HuH-7 (cell line): Measurements from ENCODE around the gene ABCA7.

ENCODE experiments used
- DNase-seq: peaks from one replicate; pipeline ENCODE4 v3.0.0; 2011; ENCODE audit warnings: low spot score

The ABCA7 gene

DNA sequence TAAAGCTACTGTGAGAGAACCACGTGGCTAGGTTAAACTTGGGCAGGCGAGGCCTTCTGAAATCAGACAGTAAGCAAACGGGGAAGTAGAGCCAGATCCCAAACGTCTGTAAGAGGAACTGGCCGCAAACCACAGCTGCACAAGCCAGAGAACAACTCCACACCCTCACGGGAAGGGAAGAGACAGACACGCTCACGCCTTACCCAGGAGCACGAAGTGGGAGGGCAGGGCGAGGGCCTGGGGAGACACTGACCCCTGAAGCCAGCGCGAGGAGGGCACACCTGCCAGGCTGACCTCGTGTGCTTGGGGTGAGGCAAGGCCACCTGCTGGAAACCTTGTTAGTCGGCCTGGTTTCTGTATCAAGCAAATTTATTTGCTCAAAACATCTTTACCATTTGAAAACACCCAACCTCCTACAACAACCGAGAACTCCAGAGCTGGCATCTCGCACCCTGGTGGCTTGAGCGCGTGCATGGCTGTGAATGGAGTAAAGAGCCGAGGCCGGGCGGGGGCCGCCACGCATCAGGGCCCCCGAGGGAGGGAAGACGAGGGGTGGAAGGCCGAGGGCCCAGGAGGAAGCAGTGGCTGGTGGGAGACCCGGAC, 48.0 kb downstream of the ABCA7 start:
- DNase-seq = no peak

DNA sequence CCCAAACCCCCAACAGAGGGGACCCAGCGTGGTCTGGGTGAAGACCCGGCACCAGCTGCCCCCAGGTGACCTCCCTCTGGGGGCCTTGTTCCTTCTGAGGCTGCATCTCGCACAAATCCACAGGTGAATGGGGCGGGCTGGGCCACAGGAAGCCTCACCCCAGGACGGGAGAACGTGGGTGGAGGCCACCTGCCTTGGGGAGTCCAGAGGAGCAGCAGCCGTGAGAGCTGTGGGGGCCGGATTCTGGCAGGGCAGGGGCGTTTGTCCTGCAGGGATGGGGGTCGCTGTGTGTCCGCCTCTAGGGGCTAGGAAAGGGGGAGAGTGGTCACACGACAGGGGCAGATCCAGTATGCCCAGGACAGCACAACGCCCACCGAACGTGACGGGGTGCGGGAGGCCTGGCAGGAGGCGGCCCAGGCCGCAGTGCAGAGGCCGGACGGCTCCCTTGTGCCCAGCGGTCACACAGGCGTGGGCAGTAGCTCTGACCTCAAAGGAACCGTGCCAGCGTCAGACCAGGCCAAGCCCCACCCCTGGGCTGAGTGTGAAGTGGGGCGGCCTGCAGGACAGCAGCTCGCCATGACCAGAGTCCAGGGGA, 48.6 kb downstream of the ABCA7 start:
- no peak for DNase-seq

DNA sequence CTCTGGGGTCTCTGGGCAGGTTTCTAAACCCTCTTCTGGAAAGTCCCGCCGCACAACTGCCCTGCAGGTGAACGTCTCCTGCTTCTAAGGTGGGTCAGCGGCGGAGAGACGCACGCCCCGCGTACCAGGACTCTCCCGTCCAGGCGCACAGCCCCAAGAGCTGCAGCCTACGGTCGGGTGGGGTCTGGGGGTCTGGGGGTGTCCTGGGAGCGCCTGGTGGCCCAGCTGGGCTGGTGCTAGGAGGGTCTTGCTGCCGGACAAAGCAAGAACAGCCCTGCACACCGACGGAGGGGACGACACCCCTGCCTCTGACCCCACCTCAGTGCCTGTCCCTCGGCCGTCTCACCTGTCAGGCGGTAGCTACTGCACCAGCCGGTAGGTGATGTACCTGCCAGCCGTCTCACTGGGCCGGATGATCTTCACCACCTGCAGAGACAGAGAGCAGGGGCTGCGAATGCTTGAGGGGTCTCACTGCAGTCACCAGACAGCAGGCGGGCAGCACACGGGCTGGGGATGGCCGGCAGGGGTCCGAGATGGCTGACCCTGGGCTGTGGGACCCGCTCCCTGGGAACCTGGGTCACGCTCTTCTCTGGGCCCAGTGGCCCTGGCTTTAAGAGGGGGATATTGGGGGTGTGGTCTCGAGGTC, 49.3 kb downstream of the ABCA7 start:
- no peak for DNase-seq

DNA sequence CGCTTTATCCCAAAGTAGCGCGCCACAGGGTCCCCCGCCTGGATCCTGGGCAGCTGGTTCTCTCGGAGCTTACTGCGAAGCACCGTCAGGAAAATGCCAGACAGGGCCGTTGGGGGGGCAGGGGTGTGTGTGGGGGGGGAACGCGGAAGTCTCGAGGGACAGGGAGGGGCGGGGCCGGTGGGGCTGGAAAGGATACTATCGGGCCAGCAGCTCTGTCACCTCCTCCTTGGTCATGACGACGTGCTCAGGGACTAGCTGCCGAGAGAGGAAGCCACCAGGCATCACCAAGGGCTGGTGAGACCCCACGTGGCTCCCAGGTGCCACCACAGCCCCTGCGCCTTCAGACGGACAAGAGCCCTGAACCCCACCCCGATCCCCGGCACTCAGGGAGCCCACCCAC, 50.0 kb downstream of the ABCA7 start:
- DNase-seq = no peak

DNA sequence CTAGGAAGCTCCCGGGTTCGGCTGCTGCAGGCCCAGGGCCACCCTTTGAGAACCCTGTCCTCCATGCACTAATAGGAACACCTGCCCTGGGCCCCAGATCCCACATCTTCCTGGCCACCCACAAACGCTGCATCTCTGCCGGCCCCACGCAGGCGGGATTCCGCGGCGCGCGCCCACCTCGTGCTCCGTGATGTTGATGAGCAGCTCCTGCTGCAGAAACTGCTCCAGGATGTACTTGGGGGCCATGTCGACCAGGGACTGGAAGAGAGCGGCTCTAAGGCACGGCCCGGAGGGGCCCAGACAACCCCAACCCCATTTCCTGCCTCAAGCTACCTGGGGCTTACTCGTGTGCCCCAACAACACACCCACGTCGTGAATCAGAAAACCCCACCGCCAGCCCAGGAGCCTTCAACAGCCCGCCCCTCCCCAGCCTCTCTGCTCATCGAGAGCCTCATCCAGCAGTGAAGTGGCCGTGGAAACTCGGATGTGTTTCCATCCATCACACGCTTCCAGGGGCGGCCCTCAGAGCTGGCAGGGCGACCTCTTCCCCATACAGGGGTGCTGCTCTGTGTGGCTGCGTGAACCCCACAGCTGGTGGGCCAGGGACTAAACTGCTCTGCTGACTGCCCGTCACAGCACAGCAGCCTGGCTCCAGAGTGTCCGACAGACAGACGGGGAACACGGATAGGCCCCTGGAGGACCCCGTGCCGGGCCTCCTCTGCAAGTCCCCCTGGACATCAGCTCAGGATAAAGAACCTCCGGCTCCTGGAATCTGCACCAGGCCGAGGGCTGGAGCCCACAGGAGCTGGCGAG, 51.0 kb downstream of the ABCA7 start:
- no peak for DNase-seq

- no peak for DNase-seq
Measured at GRCh38 chr19:1091544-1092175, 51.8 kb downstream of the ABCA7 start.

DNA sequence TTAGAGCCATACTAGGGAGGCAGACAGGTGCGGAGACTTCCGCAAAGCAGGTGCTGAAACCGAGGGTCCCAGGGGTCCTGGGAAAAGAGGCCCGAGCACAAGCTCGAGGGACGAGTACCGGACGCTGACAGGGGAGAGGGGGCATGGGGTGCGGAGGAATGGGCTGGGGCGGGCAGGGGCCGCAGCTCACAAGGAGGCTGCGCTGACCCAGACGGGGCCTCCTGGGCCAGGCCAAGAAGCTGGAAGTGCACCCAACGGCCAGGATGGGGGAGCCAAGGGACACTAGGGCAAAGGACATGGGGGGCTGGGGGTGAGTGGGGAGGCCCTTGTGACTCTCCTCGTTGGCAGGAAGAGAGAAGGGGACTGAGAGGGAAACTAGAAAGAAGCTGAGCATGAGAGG, 53.4 kb downstream of the ABCA7 start:
- no peak for DNase-seq

DNA sequence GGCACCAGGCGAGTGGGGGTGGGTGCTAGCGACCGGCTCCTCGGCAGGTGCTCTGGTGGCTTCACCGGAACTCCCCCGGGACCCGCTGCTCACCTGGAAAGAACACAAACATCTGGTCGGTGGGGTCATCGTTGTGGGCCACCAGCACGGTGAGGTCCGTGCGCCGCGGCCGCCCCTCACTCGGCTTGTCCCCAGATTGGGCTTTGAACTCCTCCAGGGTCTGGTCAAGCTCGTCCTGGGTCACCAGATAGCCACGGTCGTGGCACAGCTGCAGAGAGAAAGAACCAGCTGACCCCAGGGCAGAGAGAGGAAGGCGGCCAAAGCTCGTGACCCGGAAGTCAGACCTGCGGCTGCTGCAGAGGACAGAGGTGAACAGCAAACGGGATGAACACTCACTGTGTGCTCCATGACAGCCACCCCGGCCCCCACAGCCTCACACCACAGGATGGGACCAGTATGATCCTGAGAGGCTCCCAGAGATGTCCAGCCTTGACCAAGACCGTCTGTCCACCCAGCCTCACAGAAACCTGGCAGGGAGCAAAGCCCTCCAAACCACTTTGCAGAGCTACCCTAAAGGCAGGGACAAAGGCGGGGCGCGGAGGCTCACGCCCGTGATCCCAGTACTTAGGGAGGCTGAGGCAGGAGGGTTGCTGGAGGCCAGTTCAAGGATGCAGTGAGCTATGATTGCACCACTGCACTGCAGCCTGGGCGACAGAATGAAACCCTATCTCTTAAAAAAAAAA, 54.1 kb downstream of the ABCA7 start:
- no peak for DNase-seq

DNA sequence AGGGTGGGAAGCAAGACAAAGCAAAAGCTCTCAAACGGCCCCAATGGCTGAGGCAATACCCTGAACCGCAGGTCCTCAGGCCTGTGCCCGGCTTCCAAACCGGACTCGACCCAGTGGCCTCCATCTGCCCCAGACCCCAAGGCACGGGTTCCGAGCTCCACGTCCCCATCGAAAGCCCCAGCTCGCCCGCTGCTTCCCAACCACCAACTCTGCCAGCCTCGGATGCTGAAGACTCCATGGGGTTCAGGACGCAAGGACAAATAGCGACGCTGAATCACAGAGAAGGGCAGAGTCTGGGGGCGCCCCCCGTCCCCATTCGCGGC, 54.7 kb downstream of the ABCA7 start:
- no peak for DNase-seq

DNA sequence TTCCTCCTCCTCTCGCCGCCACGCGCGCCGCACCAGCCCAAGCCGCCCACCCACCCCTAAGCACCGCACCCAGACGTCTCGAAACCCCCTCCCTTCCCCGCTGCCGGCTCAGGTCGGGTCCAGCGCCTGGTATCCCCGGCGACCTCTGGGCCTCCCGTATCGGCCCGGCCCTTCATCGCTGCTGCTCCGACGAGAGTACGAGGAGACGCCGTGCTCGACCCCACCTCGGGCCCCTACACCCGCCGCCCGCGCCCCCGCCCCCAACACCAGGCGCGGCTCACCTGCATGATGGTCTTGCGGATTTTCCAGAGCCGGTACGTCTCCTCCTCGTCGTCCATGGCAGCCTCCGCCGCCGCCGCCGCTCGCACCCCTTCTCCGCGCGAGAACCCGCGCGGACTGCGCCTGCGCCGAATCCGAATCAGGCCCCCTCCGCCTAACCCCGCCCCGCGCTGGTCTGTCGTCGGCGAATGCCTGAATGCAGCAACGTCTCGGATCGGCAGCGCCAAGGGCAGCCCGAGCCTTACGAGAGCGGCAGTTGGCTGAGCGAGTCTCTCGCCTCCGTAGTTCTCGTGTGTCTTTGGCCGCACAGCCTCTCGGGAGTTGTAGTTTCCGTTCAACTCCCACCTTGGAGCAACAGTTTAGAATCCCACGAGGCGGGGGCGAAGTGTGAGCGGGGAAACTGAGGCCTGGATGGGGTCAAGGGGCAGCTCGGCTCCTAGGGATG, 55.2 kb downstream of the ABCA7 start, which contains the start of gene POLR2E:
TSS of gene POLR2E (minus strand) at position 398 of the 724 bp plus-strand sequence. CDS start at position 338, 60 bp downstream.
- DNase-seq = peak; percentile 89

DNA sequence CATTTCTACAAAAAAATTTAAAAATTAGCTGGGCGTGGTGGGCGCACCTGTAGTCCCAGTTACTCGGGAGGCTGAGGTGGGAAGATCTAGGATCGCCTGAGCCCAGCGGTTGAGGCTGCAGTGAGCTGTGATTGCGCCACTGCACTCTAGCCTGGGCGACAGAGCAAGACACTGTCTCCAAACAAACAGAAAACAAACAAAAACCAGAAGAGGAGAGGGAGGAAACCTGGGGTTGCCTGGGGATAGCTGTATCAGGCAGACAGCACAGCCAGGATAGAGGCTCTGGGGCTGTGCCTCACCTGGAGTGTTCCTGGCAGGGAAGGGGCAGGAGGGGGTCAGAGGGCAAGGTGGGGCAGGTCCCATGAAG, 57.9 kb downstream of the ABCA7 start:
- DNase-seq = peak; percentile 60

GRCh38 chr19:1098177-1099051, 58.5 kb downstream of the ABCA7 start:
- peak; percentile 56 for DNase-seq

DNA sequence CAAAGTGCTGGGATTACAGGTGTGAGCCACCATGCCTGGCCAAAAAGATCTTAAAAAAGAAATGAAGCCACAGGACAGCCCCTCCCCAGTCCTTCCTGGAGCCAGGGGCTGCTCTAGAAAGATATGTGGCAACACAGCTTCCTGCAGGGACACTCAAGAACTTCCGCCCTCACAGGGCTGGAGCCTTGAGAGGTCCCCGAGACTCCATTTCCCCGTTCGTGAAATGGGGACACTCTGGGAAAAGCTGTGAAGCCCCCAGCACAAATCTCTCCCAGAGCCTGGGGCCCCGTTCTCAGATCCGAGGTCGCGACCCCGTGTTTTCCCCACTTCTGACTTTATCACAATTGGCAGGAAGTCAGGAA, 61.4 kb downstream of the ABCA7 start:
- DNase-seq = no peak

DNA sequence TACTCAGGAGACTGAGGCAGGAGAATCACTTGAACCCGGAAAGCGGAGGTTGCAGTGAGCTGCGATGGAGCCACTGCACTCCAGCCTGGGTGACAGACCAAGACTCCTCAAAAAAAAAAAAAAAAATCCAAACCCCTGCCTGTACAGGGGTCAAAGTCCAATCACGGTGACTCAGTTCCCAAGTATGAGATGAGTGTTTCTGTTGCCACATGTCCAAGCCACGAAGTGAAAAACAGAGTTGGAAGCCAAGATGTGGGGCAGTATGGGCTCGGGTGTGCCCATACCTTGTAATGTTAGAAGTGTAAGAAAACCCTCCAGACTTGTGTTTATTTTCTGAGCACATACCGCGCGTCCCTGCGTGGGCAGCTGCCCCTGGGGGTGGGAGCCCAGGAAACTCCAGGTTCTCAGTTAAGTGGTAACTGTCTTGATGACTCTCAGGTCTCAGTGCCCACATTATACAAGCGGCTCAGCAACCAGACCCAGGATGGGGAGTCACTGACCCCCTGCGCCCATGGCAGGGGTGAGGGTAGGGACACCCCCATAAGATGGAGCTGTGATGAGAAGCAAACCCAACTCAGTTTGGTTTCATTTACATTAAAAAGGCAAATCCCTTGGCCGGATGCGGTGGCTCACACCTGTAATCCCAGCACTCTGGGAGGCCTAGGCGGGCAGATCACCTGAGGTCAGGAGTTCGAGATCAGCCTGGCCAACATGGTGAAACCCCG, 62.7 kb downstream of the ABCA7 start:
- DNase-seq = no peak

GRCh38 chr19:1103132-1103707, 63.3 kb downstream of the ABCA7 start:
- no peak for DNase-seq

GRCh38 chr19:1103708-1104310, 63.9 kb downstream of the ABCA7 start, which contains the start of gene GPX4:
GPX4 (plus strand) TSS chr19:1103994; CDS start chr19:1104044, 50 bp downstream.
- peak; percentile 95 for DNase-seq

DNA sequence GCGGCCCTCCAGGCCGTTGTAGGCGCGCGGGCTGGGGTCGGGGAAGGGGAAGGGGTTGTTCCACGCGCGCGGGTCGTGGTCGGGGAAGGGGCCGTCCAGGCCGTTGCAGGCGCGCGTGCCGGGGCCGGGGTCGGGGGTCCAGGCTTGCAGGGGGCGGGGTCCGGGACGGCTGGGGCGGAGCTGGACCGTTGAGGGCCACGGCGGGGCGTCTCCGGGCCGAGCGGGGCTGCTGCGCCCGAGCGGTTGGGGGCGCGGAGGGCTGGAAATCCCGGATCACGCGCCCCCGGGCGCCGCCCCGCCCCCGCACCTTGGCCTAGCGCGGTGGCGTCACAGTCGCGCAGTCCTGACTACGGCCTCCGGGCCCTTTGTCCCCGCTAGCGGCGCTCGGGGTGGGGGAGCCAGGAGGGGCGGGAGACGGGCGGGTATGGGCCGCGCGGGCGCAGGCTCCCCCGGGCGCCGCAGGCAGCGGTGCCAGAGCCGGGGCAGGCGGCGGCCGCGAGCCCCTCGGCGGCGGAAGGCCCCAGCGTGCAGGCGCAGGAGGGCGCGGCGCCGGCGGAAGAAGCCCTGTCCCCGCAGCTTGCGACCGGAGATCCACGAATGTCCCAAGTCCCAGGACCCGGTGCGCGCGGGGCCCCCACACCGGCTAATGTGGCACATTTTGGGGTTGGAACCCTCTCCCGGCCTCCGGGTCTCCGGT, 64.6 kb downstream of the ABCA7 start:
- peak; percentile 67 for DNase-seq
